ENCODE measurements around the gene SPECC1.

Gene SPECC1

GRCh38 chr17:20143740-20144139 is 134.6 kb downstream of the SPECC1 start:
- no peak for TF ChIP-seq CTCF (IDR thresholded peaks at IDR 0.05)

GRCh38 chr17:20145567-20145966 is 136.4 kb downstream of the SPECC1 start:
- TF ChIP-seq CTCF (IDR thresholded peaks at IDR 0.05): no peak

DNA sequence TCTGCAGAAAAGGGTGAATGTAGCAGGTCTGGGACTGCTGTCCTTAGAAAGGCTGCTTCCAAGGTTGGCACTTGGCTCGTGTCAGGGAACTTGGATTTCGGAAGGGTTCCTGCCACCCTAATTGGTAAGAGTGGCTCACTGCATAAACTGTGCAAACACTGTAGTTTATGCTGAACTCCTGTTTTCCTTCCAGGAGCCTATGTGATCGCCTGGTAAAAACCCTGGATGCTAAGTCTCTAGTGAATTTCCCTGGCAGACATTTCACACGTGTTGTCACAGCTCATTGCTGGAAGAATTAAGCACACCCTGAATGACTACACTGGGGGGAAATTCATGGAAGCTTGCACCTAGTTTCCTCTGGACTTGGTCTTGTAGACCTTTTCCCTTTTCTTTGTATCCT is 140.1 kb downstream of the SPECC1 start:
- TF ChIP-seq CTCF (IDR thresholded peaks at IDR 0.05): no peak

DNA sequence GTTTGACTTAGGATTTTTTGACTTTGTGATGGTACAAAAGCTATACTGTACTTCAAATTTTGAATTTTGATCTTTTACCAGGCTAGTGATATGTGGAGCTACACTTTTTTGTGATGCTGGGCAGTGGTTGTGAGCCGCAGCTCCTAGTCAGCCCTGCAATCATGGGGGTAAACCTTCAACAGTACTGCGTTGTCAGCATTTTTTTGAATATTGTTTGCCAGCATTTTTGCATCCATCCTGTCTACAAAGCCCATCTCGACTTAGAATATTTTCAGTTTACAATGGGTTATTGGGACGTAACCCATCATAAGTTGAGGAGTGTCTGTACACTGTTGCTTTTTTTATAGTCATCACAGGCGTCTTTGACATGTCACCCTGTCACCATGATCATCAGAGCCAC is 142.0 kb downstream of the SPECC1 start:
- TF ChIP-seq CTCF (IDR thresholded peaks at IDR 0.05): no peak

DNA sequence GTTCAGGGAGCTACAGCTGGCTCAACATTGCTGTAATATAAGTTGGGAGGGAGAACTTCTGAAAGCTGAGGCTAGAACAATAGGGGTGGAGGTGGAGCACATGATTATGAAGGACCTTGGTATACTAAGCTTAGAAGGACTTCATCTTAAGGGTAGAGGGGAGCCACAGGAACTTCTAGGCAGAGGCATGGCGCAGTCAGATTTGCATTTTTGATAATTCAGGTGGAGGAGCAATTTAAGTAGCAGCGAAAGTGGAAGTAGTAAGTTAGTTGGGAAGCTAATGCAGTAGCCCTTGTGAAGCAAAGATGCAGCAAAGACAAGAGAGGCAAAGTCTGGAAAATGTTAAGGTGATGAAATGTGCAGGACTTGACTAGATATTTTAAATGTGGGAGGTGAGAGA is 144.1 kb downstream of the SPECC1 start:
- TF ChIP-seq CTCF (IDR thresholded peaks at IDR 0.05): no peak

DNA sequence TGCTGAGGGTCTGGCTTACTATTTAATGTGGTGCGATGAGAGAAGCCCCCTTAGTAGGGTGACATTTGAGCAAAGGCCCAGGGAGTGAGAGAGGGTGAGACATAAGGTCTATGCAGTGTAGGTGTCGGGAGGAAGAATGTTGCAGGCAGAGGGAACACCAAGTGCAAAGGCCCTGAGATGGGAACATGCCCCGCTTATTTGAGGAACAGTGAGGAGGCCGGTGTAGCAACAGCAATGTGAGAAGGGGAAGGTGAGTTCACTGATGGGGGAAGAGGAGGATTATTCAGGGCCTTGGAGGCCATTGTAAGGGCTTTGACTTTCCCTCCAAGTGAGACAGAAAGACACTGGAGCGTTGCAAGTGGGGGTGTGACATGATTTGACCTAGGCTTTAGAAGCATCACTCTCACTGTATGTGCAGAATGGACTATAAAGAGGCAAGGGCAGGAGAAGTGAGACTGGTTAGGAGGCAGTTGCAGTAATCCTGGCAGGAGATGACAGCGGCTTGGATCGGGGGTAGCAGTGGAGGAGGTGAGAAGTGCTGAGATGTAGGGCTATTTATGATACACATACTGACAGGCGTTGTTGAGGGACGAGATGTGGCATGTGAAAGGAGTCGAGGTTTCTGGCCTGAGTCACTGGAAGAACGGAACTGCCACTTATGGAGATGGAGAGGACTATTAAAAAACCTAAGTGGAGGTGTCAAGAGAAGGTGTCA is 145.3 kb downstream of the SPECC1 start:
- no peak for TF ChIP-seq CTCF (IDR thresholded peaks at IDR 0.05)

- TF ChIP-seq CTCF (IDR thresholded peaks at IDR 0.05): no peak
These were observed 146.4 kb downstream of the SPECC1 start for GRCh38 chr17:20155258-20156195.
